ENCODE data around the gene RCSD1.
"Not testable (repeated sequence)": the region's sequence is repeated elsewhere in the genome, so short reads cannot be mapped to it uniquely, and the experiment has no call there.

RCSD1 gene, protein sequence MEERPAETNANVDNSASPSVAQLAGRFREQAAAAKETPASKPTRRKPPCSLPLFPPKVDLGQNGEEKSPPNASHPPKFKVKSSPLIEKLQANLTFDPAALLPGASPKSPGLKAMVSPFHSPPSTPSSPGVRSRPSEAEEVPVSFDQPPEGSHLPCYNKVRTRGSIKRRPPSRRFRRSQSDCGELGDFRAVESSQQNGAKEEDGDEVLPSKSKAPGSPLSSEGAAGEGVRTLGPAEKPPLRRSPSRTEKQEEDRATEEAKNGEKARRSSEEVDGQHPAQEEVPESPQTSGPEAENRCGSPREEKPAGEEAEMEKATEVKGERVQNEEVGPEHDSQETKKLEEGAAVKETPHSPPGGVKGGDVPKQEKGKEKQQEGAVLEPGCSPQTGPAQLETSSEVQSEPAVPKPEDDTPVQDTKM

DNA sequence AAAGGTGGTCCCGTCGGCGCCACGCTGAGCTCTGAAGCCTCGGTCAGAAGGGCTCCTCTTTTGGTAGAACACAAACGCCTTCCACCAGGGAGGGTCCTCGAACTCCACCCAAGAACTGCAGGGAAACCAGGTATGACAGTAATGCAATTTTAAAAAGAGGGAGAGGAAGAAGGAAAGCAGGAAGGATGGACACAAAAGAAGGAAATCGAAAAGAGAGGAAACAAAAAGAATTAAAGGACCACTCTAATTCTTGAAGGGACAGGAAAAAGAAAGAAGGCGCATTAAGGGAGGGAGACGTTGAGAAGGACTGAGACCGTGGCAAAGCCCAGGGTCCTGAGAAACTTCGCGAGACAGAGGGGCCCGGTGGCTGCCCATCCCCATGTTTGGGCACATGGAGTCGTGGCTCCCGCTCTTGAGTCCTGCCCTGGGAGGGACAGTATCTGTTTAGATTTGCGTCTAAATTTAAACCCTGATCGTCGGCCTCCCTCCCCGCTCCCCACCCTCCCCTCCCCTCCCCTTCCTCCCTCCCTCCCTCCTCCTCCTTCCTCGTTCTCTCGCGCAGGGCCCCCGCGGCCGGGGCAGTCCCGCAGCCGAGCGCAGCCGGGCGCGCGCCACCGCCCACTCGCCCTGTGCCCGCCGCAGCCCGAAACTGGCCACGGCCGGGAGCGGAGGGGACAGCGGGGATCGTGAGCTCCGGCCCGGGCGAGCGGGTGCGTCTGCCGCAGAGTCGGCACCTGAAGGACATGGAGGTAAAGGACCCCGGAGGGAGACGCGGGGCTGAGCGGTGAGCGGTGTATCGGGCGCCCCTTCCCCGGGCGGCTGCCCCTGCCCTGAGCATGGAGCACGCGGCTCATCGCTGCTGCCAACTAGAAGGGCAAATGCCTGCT lies at the start of gene RCSD1:
RCSD1 (plus strand) TSS at position 552 of the 887 bp plus-strand sequence; CDS start at position 744, 192 bp downstream.
- DNase-seq (ENCODE audit: low read depth), result no peak

DNA sequence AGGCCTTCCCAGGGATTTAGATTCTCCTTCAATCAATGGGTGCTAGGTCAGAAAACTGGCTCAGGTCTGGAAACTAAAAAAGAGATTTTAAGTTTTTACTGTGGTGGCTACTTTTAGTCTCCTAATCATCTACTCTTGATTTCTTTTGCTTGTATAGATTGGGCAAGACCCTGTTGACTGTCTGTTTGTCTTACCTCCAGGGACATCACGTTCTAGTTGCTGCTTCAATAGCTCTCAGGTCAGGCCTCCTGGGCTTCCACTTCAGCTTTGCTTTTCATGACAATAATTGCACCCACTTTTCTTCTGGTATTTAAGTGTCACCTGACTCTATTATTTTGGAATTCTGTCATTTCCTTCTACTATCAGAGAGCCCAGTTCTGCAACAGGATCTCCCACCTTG lies 48.0 kb upstream of the RCSD1 start:
- no peak for DNase-seq (ENCODE audit: low read depth)

- DNase-seq (ENCODE audit: low read depth), result no peak
These were observed 47.3 kb upstream of the RCSD1 start for GRCh38 chr1:167582722-167583121.

- no peak for DNase-seq (ENCODE audit: low read depth)
These were observed 45.5 kb upstream of the RCSD1 start for GRCh38 chr1:167584581-167584980.

DNA sequence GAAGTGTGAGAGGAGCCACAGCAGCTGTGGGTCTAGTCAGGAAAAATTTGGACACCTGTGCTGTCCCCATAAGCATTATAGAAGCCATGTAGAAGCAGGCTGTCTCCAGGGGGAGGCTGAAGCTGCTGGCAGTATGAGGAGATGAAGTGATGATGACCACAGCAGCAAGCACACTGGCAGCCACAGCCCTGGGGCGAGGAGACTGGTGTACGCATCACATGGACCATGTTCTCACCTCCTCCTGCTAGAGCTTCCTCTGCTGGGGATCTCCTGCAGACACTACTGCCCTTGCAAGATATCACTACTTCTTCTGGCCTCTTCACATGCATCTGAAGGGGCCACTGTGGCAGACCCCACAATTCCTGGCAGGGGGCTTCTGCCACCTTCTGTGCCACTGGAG lies 42.7 kb upstream of the RCSD1 start:
- DNase-seq (ENCODE audit: low read depth), result no peak

GRCh38 chr1:167587872-167588271 lies 42.2 kb upstream of the RCSD1 start:
- DNase-seq (ENCODE audit: low read depth), result no peak

DNA sequence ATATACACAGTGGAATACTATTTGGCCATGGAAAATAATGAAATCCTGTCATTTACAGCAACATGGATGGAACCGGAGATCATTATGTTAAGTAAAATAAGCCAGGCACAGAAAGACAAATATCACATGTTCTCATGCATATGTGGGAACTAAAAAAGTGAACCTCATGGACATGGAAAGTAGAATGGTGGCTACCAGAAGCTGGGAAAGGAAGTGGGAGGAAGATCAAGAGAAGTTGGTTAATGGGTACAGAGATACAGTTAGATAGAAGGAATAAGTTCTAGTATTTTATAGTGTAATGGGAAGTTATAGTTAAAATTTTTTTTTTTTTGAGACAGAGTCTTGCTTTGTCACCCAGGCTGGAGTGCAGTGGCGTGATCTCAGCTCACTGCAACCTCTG lies 41.7 kb upstream of the RCSD1 start:
- no peak for DNase-seq (ENCODE audit: low read depth)

GRCh38 chr1:167592475-167592874 lies 37.6 kb upstream of the RCSD1 start:
- DNase-seq (ENCODE audit: low read depth), result no peak

DNA sequence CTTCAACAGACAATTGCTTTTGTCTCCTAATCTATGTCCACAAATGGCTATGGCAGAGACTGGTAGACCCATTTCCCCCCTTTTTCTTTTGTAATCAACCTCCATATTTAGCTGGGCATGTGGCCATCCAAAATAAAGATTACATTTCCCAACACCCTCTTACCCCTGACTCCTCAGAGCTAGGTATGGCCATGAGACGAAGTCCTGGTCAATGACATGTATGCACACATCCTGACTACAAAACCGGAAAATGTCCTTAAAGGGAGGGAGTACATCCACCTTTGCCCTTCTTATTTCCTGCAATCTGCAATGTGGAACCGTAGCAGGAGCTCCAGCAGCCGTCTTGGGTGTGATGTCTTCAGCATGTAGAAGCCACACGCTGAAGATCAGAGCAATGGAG lies 36.2 kb upstream of the RCSD1 start:
- no peak for DNase-seq (ENCODE audit: low read depth)

DNA sequence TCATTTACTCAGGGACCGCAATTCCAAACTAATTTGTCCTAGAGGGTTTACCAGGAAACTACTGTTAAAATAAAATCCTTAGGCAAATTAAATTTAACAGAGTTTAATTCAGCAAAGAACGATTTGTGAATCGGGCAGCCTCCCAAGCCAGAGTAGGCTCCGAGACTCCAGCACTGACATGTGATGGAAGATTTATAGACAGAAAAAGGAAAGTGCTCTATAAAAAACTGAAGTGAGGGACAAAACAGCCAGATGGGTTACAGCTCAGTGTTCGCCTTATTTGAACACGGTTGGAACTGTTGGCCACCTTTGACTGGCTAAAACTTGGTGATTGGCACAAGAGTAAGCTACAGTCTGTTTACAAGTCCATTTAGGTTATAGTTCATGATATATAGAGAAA lies 35.2 kb upstream of the RCSD1 start:
- no peak for DNase-seq (ENCODE audit: low read depth)

DNA sequence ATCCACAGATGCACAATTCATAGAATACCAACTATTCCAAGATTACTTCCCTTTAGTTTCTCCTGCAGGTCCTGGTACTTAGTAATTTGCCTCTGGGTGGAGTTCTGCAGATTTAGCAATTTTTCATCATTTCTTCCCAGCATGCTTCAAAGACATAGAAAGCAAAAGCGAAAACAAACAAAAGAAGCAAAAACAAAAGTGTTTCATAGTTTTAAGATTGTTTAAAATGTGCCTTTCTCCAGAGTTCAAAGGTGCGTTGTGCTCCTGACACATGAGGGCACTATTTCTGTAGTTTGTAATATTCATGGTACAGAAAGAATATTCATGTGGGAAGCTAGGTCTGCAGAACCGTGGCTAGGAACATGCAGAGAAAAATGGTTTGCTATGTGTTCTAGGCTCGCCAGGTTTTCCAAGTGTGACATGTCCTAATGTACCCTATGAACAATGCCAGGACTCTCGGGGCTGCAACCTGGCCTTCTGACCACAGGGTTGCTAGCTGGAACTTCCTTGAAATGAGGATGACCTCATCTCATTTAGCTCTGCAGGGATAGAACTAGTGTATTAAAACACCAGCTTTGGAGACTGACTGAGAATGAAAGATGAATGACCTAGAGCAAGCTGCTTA lies 30.0 kb upstream of the RCSD1 start:
- peak; percentile 24 for DNase-seq (ENCODE audit: low read depth)

DNA sequence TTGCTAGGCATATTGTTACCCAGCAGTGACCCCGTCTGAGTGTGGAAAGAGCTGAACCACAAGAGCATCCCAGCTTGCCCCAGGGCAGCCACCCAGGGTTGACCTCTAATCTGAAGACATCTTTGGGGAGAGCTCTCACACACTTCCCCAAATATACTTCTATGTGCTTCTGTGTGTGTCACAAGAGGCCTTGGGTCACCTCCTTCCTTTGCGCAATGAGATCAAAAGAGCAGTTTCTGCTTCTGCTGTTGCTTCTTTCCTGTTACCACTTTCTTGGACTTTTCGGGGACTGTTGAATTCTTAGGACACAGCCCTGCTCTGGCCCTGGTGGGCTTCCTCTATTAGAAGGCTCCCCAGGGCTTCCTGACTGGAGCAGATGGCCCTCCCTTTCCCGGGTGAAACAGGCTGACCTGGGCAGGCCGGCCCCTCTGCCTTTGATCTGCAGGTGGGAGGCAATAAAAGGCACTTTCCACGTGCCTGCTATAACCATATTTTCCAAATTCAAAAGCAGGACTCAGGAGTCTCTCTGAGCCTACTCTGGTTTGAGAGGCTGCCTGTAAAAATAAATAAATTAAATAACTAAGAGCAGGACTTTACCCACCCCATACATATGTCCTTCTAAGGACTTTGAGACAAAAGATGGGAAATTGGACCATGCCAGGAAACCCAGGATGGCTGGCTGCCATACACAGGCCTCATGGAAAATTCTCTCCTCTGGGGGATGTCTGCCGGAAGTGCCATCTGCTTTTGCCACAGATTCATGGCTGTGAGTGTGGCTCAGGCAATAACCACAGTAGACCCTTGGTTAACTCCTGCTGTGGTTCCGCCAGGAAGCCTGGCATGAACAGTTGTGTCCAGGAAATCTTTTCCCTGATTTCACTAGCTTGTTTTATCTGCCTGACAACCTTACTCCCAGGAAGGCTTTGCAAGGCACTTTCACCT lies 28.3 kb upstream of the RCSD1 start:
- DNase-seq (ENCODE audit: low read depth), result no peak

DNA sequence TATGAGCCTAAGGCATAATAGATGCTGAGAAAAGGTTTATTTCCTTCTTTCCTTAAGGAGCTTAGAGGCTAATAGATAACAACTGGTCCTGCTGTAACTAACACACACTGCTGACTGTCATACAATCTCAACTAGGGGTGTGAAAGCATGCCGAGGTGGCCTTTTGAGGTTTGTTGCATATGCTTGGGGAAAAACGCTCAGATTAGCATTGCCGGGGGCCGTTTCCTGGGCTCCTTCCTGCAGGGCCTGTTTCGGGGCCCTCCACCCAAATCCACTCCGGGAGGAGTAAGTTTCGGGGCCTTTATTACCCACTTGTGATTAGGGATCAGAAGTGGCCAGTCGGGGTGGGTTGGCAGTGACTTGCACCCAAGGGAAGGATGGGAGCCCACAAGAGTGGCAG lies 27.2 kb upstream of the RCSD1 start:
- no peak for DNase-seq (ENCODE audit: low read depth)

DNA sequence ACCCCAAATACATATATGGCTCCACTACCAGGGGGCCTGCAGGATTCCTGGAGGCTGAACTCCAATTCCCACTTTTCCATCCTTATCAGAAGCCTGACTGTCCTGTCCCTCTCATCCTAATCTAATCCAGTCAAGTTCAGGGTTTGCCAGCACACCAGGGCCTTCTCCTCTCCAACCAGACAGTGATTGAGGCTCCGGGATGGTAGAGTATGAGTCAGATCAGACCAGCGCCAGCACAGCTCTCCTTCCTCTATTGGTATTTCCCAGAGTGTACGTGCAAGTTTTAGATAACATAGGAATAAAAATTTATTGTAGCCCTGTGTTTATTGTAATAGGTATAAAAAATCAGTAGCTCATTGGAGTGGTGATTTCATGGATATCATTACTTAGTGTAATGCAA lies 24.5 kb upstream of the RCSD1 start:
- DNase-seq (ENCODE audit: low read depth), result no peak

DNA sequence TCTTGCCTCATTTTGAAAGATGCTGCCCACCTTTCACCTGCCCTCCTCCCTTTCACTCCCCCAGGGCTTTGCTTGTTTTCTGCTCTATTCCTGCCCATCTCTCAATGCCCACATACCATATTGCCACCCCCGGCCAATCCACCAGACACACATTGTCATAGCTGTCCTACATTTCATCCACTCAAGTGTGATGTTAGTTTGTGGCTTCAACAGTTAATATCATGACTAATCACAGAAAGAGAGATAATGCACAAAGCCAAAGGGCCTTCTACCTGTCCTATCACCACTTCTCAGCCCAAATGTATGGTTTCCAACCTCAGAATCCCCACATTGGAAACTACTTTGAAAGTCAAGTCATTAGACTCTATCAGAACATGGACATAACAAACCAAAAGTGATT lies 18.0 kb upstream of the RCSD1 start:
- DNase-seq (ENCODE audit: low read depth), result no peak

DNA sequence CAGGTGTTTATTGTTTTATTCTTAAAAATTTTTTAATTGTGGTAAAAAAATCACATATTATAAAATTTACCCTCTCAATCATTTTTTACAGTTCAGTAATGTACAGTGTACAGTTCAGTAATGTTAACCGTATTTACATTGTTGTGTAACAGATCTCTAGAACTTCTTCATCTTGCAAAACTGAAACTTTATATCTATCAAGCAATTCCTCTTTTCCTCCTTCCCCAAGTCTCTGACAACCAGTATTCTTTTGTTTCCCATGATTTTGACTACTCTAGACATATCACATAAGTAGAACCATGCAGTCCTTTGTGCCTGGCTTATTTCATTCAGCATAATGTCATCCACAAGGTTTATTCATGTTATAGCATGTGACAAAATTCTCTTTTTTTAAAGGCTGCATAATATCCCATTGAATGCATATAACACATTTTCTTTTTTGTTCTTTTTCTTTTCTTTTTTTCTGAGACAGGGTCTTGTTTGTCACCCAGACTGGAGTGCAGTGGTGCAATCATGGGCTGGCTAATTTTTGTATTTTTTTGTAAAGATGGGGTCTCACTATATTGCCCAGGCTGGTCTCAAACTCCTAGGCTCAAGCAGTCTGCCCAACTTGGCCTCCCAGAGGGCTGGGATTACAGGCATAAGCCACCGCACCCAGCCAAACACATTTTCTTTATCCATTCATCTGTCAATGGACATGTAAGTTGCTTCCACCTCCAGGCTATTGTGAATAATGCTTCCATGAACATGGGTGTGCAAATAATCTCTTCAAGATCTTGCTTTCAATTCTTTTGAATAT lies 17.2 kb upstream of the RCSD1 start:
- no peak for DNase-seq (ENCODE audit: low read depth)

DNA sequence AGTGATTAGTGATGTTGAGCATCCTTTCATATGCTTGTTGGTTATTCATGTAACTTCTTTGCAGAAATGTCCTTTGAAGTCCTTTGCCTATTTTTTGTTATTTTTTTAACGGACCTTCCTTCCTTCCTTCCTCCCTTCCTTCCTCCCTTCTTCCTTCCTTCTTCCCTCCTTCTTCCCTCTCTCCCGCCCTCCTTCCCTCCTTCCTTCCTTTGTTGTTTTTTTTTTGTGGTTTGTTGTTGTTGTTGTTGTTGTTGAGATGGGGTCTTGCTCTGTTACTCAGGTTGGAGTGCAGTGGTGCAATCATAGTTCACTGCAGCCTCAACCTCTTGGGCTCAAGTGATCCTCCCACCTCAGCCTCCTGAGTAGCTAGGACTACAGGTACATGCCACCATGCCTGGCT lies 16.0 kb upstream of the RCSD1 start:
- DNase-seq (ENCODE audit: low read depth), result not testable (repeated sequence)

GRCh38 chr1:167614851-167615250 lies 15.2 kb upstream of the RCSD1 start:
- DNase-seq (ENCODE audit: low read depth), result no peak

GRCh38 chr1:167616521-167616920 lies 13.5 kb upstream of the RCSD1 start:
- DNase-seq (ENCODE audit: low read depth), result no peak
